NCI-H1048 (cell line): ENCODE data around the gene ANO10.
"Not testable (repeated sequence)": the region's sequence is repeated elsewhere in the genome, so short reads cannot be mapped to it uniquely, and the experiment has no call there.

Experiments
- DNase-seq: peaks from one replicate; lab custom pipeline; 2025; lab: John Stamatoyannopoulos, UW

The ANO10 gene

GRCh38 chr3:43580181-43580580, 41.6 kb downstream of the ANO10 start:
- no peak for DNase-seq

DNA sequence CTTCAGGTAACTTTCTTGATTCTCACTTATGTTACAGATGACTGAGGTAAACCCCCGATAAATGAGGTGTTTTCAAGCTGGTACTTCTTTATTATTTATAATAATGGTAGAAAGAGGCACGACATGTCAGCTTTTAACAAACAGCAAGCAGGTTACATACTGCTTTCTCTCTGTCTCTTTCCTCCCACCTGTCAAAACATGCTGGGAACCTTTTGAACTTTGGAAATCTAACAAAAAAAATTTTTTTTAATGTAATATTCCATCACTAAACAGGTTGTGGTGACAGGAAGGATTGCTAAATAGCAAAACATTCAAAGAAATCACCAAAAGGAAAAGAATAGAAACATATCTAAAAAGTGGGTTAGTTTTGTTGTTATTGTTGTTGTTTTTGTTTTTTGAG, 48.2 kb downstream of the ANO10 start:
- no peak for DNase-seq

GRCh38 chr3:43565661-43566341, 56.0 kb downstream of the ANO10 start:
- DNase-seq, result not testable (repeated sequence)

GRCh38 chr3:43559961-43560360, 61.9 kb downstream of the ANO10 start:
- no peak for DNase-seq

DNA sequence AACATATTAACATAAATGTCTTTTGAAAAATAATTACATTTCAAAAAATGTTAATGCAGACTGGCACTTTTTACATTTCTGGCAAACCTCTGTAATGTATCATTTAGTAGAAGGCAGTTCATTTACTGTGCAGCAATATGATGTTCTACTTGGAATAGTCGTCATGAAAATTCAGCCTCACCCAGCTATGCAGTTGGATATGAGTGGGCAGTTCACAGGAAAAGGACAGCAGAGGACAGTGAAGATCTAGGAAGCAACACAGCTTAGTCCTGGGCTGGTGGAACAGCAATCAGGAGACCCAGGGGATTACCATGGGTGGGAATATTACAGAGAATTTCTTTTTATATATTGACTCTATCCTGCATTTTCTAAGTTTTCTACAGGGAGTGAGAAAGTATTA, 63.6 kb downstream of the ANO10 start:
- no peak for DNase-seq

- no peak for DNase-seq
Observed at GRCh38 chr3:43549626-43550290, 72.1 kb downstream of the ANO10 start.

- peak; percentile 11 for DNase-seq
Observed at GRCh38 chr3:43544277-43544676, 77.5 kb downstream of the ANO10 start.

DNA sequence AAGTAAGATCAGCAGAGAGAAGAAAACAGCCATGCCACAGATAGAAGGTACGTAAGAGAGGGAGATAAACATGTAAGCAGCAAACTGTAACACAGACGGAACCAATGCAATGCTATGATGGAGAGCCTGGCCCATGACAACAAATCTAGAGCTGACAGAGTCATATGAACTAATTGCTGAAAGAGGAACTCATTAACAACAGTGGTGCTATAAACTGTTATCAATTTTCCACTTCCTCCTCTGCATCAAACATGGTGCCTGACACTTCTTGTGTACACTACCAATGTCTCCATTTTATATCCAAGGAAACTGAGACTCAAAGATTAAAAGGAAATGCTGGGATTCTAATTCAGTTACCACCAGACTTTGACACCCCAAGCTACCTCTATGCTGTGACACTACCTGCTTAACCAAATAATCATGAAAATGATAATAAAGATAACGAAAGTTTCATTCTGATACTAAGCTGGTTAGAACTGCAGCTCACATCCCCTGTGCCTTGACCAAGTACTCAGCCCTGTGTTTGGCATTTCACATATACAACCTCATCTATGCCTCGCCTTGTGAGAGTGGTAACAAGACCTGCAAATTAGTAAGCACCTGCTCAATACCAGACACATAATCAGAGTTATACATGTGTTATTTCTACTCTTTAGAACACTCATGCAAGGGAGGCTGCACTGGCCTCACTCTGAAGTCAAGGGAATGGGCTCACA, 79.3 kb downstream of the ANO10 start:
- DNase-seq, result no peak

DNA sequence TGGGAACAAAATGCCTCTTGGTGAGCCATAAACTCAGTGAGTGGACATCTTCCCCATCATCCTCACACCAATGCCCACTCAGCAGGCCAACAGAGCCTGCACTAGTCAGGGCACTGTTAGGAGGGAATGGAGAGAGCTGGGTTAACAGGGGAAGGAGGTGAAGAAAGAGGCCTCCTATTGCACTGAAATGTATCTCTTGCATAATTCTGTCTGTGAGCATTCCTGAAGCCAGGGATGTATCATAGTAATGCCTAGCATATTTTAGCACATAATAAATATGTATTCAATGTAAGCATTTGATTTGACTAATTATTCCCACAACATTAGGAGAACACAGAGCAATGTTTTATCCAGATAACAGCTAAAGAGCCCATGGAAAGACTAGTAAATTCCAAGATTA, 81.2 kb downstream of the ANO10 start:
- DNase-seq, result no peak

GRCh38 chr3:43539321-43539720, 82.5 kb downstream of the ANO10 start:
- DNase-seq, result no peak

DNA sequence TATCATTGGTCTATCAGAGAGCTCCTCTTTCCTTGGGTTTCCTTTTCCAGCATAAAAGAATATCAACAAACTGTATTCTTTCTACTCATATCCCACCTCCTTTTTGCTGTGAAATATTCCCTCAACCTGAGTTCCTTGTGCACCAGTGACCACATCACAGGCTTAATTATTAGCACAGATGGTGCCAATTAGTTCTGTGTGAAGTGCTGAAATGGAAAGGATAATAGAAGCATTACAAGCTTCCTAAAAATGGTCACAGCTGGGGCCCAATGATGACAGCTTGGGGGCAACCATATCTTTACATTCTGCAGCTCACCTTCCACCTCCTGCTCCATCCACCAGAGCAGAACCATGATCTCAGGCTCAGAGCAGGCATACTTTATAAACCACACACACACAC, 84.6 kb downstream of the ANO10 start:
- DNase-seq, result no peak

DNA sequence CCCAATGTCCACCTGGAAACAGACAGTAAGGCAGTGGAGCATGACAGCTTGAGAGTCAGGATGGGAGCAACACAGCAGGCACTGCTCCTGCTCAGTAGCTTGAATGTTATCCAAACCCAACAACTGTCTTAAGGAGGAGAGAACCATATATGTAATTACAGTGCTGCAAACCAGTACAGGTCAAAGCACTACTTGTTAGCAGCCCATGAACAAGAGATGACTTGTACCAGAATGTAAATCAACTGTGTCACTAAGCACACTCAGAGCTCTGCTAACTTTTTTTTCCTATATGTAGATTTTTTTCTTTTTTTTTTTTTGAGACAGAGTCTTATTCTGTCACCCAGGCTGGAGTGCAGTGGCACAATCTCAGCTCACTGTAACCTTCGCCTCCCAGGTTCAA, 87.1 kb downstream of the ANO10 start:
- no peak for DNase-seq

- DNase-seq, result no peak
Observed at GRCh38 chr3:43533009-43533408, 88.8 kb downstream of the ANO10 start.

GRCh38 chr3:43531835-43532234, 90.0 kb downstream of the ANO10 start:
- no peak for DNase-seq

DNA sequence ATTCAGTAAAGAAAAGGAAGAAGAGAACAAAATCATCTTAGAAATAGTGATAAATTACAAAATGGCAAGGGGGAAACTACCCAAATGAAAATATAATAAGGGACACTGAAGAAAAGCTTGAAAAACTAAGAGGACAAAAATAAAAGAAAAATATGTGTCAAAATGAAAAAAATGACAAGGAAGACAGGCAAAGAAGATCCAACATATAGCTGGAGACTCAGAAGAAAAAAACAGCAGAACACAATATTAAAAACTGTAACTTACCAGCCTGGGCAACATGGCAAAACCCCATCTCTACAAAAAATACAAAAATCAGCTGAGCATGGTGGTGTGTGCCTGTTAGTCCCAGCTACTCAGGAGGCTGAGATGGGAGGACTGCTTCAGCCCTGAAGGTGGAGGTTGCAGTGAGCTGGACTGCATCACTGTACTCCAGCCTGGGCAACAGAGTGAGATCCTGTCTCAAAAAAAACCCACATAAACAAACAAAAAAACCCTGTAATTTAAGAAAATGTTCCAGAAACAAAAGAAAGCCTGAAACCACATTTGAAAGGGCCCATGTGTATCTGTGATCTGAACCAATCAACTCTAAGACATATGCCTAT, 93.2 kb downstream of the ANO10 start:
- no peak for DNase-seq

DNA sequence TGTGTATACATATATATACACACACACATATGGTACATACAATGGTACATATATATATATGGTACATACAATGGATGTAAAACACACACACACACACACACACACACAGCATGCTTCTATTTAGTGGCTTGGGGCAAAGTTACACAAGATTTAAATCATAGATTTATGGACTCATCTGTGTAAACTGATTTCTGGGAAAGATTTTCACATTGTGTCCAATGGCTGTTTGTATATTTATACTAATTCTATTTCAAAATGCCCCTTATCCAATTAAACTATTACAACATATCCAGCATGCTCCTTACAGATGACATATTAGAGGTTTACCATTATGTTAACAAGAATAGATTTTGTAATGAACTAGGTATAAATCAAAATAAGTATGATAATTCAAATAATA, 94.9 kb downstream of the ANO10 start:
- no peak for DNase-seq

- no peak for DNase-seq
Observed at GRCh38 chr3:43525941-43526607, 95.7 kb downstream of the ANO10 start.

DNA sequence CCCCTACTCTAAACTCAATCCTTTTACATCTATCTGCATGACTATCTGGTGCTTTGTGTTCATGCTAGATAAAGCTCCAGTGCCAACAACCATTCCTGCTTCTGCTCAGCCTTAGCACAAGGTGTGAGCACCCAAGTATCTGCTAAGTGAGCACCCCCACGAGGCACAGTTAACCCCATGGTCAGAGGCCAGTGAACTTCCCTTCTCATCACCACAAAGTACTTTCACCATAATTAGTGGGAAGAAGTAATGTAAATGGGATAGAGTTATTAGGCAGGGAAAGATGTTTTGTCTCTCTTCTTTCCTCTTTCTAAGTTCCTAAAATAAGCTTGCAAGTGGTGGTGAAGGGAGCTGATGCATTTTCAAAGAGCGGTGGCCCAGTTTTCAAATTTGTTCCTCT, 96.4 kb downstream of the ANO10 start:
- no peak for DNase-seq

GRCh38 chr3:43523454-43524053, 98.3 kb downstream of the ANO10 start:
- no peak for DNase-seq

DNA sequence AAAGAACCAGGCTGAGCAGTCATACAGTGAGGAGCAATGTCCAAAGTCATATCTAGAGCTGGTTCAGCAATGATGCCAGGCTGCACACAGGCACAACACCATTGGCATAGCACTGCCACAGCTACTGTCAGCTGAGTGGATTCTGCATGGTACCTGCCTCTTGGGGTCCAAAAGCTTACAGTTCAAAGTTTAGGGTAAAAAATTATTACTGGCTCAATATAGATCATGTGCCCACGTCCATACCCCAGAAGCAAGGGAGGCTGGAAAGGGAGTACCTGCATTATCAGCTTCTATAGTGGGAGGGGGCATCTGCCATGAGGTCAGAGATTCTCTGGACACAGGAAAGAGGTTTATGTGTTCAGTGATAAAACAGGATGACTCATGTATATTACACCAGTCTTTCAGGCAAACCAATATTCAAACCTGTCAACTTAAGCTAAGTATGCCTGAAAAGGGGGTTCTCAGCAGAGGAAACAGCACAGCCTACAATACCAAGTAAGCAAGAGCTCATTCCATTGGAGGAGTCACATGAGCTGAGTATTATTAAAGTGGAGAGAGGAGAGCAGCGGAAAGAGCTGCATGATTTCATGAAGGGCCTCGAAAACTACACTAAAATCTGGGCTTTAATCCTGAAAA, 99.0 kb downstream of the ANO10 start:
- no peak for DNase-seq

- DNase-seq, result no peak
Observed at GRCh38 chr3:43521941-43522340, 99.9 kb downstream of the ANO10 start.
